Daoy (cell line): ENCODE measurements around the gene MTLN. TPM values are rescaled to one million over a fixed set of nuclear protein-coding genes. Genes with fewer than 3 reads are reported as not detected.
A peak's percentile ranks its signal among the peaks of the same experiment; 100 is the strongest.
"Not testable (repeated sequence)": the region's sequence is repeated elsewhere in the genome, so short reads cannot be mapped to it uniquely, and the experiment has no call there.

Experiments
- DNase-seq: peaks from one replicate; pipeline ENCODE4 v3.0.0-alpha.2; 2015; ENCODE audit warnings: low read depth
- total RNA-seq: library from RNA; depleted of rRNA; stranded (reverse); fragments of >200 nt; shearing (Covaris generic); gene quantifications from 2 replicates; pipeline ENCODE4 v1.2.3, GENCODE V29; 2014; rRNA removed

MTLN gene, protein sequence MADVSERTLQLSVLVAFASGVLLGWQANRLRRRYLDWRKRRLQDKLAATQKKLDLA
- total RNA-seq = 108 and 131 TPM in 2 replicates

- DNase-seq = peak; percentile 86
Measured at GRCh38 chr2:110211938-110212858, at the start of gene MTLN. TSS of gene MTLN (minus strand) at chr2:110212547. CDS start at chr2:110212525, 22 bp downstream.

GRCh38 chr2:110261910-110262309, 49.6 kb upstream of the MTLN start:
- not testable (repeated sequence) for DNase-seq

GRCh38 chr2:110248081-110248795, 35.9 kb upstream of the MTLN start:
- DNase-seq = not testable (repeated sequence)

- DNase-seq = not testable (repeated sequence)
Measured at GRCh38 chr2:110245488-110246435, 33.4 kb upstream of the MTLN start.

- DNase-seq = not testable (repeated sequence)
Measured at GRCh38 chr2:110243283-110243682, 30.9 kb upstream of the MTLN start.

- DNase-seq = not testable (repeated sequence)
Measured at GRCh38 chr2:110234514-110234913, 22.2 kb upstream of the MTLN start.

DNA sequence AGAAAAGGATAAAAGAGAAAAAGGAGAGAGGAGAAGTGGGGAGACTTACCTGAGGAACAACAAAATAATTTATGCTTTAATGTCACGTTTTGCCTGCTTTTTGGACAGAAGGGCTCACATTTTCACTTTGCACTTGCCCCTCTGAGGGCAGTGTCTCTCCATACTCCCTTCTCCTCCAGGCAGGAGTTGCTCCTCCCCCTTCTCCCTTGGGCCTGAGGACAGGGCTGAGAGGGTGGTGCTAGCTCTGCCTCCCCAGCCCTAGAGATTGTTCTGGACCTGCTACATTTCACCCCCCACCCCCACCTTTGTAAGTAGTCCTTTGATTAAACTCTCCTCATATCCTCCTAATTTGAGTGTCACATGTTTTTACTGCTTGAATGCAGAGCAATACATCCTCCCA, 17.5 kb upstream of the MTLN start:
- not testable (repeated sequence) for DNase-seq

DNA sequence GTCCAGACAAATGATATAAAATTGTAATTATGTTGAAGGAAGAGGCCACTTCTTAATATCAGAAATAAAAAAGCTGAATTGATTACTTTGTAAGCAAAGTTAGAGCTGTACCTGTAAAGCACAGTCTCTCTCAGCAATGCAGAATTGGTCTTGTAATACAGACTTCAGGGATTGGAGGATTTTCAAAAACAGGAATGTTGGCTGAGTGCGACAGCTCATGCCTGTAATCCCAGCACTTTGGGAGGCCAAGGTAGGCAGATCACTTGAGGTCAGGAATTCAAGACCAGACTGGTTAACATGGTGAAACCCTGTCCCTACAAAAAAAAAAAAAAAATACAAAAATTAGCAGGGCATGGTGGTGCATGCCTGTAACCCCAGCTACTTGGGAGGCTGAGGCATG, 10.3 kb upstream of the MTLN start:
- DNase-seq = not testable (repeated sequence)

GRCh38 chr2:110221938-110222337, 9.6 kb upstream of the MTLN start:
- DNase-seq = no peak

DNA sequence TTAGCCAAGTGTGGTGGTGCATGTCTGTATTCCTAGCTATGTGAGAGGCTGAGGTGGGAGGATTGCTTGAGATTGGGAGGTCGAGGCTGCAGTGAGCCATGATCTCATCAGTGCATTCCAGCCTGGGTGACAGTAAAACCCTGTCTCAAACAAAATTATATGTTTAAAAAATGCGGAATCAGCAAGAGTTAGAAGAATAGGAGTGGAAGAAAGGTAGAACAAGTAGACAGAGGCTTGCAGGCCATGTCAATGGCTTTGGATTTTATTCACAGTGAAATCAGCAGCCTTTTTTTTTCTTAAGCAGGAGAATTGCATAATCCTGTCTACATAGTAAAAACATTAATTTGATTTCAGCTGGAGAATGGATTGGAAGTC, 7.8 kb upstream of the MTLN start:
- no peak for DNase-seq

GRCh38 chr2:110219496-110220189, 7.3 kb upstream of the MTLN start:
- no peak for DNase-seq

- DNase-seq = not testable (repeated sequence)
Measured at GRCh38 chr2:110218889-110219288, 6.5 kb upstream of the MTLN start.

DNA sequence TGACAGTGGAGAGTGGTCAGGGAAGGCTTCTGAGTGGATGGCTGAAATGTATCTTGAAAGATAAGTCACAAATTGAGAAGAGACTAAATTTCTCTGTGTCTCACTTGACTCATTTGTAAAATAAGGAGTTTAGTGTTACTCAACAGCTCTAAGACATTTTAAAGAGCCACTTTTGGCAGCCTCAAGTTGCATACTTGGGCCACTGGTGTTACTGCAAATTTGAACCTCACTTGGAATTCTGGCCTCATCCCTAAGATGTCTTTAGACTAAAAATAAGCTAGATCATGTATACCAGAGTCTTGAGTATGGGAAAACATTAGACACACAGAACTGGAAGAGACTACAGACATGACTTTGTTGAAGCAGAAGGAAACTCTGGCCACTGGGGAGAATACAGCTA, 4.5 kb upstream of the MTLN start:
- DNase-seq = no peak

- no peak for DNase-seq
Measured at GRCh38 chr2:110216199-110216598, 3.9 kb upstream of the MTLN start.

DNA sequence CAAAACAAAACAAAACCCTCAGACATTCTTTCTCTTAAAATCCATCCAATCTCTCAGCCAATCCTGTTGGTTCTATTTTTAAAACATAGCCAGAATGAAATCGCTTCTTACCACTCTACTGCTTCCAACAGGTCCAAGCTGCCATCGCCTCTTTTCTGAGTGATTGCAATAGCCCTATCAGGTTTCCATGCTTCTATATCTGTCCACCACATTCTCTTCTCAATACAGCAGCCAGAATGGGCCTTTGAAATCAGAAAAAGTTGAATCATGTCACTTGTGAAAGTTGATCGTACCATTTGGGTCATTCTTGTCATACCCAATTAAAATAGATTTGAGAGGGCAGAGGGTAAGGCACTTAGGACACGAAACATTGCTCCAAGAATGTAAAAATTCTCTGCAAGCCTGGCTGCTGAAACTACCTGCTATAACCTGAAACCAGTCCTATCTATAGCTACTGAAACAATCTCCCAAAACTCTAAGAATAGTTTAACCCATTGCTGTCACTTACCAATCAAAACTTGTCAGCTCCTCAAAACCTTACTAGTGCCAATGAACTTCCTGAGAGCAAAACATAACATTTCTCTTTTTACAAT, 3.3 kb upstream of the MTLN start:
- no peak for DNase-seq

- DNase-seq = no peak
Measured at GRCh38 chr2:110215091-110215490, 2.7 kb upstream of the MTLN start.

- DNase-seq = not testable (repeated sequence)
Measured at GRCh38 chr2:110213522-110213921, 1.2 kb upstream of the MTLN start.

- no peak for DNase-seq
Measured at GRCh38 chr2:110205660-110206455, 6.5 kb downstream of the MTLN start.
